GM12864 (cell line): ENCODE measurements around the gene EPN3.

ENCODE experiments used
- DNase-seq: peaks from one replicate; pipeline ENCODE4 v3.0.0-alpha.2; 2011; ENCODE audit warnings: low read depth
- H3K4me3 ChIP-seq: 2 replicates; pipeline ENCODE4 v1.5.1; 2011; ENCODE audit warnings: mild to moderate bottlenecking, low read depth, low read length, control low read depth
- CTCF ChIP-seq: IDR thresholded peaks from 2 replicates; pipeline ENCODE4 v1.5.1; 2011; ENCODE audit warnings: low read depth, mild to moderate bottlenecking, moderate library complexity, low read length, control low read depth, inconsistent platforms; ENCODE audit errors: missing control alignments

Gene EPN3

GRCh38 chr17:50565402-50566350 is 33.1 kb downstream of the EPN3 start:
- no peak for TF ChIP-seq CTCF
- no peak for DNase-seq
- no peak overlapping the region for H3K4me3 ChIP-seq

GRCh38 chr17:50566886-50567285 is 34.4 kb downstream of the EPN3 start:
- no peak for TF ChIP-seq CTCF
- DNase-seq: no peak
- no peak overlapping the region for H3K4me3 ChIP-seq

GRCh38 chr17:50568659-50569058 is 36.1 kb downstream of the EPN3 start:
- no peak for TF ChIP-seq CTCF
- DNase-seq: no peak
- H3K4me3 ChIP-seq: no peak overlapping the region

- no peak for TF ChIP-seq CTCF
- no peak overlapping the region for H3K4me3 ChIP-seq
- DNase-seq: no peak
These were observed 37.1 kb downstream of the EPN3 start for GRCh38 chr17:50569592-50569991.

- no peak for TF ChIP-seq CTCF
- no peak for DNase-seq
- H3K4me3 ChIP-seq: no peak overlapping the region
These were observed 37.5 kb downstream of the EPN3 start for GRCh38 chr17:50570032-50570431.

GRCh38 chr17:50570528-50570927 is 38.0 kb downstream of the EPN3 start:
- H3K4me3 ChIP-seq: no peak overlapping the region
- TF ChIP-seq CTCF: no peak
- no peak for DNase-seq

GRCh38 chr17:50571681-50572080 is 39.1 kb downstream of the EPN3 start:
- no peak for DNase-seq
- H3K4me3 ChIP-seq: no peak overlapping the region
- no peak for TF ChIP-seq CTCF
